Measurements from ENCODE around the gene SDHA. TPM values are rescaled to one million over a fixed set of nuclear protein-coding genes. Genes with fewer than 3 reads are reported as not detected.

The SDHA gene
- total RNA-seq, 1 experiment from 2014 or later = 163 TPM

DNA sequence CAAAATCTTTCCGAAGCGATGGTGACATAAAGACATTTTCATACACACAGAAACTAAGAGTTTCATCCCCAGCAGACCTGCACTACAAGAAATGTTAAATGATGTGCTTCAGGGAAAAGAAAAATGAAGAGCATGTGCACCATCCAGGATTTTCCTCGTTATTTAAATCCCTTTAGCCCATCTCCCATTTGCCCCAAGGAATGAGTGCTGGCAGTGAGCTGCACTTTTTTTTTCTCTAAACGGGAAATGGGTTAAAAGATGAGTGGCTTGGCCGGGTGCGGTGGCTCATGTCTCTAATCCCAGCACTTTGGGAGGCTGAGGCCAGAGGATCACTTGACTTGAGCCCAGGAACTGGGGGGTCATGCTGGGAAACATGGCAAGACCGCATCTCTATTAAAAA lies 33.6 kb upstream of the SDHA start:
- no peaks in the 10 kb centered on the region for H4K20me1 ChIP-seq (ENCODE audit: low read length)
- intact Hi-C loops (cut with micrococcal nuclease) = no loop called here
- ATAC-seq = no peak
- no peak overlapping the region for H2AFZ ChIP-seq (ENCODE audit: low read length)
- BruUV-seq (replicated peaks) = no TSS peak
- ChIA-PET CTCF (no interaction called here), POLR2A (ENCODE audit: unreplicated experiment) (no interaction called here)
- H3K9me3 ChIP-seq (ENCODE audit: low read length) = no peaks in the 10 kb centered on the region
- no peaks in the 10 kb centered on the region for H3K79me2 ChIP-seq (ENCODE audit: low read length)
- H3F3A ChIP-seq (ENCODE audit: low read length, unreplicated experiment) = no peaks in the 10 kb centered on the region
- H3K27ac ChIP-seq (ENCODE audit: low read length) = no peak overlapping the region
- H3K36me3 ChIP-seq (ENCODE audit: low read depth, low read length) = no peaks in the 10 kb centered on the region
- no peak overlapping the region for H3K9ac ChIP-seq (ENCODE audit: low read length)
- peak; percentile 25 for DNase-seq
- peaks cover 11% of the 10 kb centered on the region for H3K4me1 ChIP-seq (ENCODE audit: insufficient read depth, low read length)
- no peaks in the 10 kb centered on the region for H3K9me2 ChIP-seq (replicated peaks; ENCODE audit: low read length)
- no peak overlapping the region for H3K4me3 ChIP-seq (ENCODE audit: low read length)
- TF ChIP-seq, protein P1, sequence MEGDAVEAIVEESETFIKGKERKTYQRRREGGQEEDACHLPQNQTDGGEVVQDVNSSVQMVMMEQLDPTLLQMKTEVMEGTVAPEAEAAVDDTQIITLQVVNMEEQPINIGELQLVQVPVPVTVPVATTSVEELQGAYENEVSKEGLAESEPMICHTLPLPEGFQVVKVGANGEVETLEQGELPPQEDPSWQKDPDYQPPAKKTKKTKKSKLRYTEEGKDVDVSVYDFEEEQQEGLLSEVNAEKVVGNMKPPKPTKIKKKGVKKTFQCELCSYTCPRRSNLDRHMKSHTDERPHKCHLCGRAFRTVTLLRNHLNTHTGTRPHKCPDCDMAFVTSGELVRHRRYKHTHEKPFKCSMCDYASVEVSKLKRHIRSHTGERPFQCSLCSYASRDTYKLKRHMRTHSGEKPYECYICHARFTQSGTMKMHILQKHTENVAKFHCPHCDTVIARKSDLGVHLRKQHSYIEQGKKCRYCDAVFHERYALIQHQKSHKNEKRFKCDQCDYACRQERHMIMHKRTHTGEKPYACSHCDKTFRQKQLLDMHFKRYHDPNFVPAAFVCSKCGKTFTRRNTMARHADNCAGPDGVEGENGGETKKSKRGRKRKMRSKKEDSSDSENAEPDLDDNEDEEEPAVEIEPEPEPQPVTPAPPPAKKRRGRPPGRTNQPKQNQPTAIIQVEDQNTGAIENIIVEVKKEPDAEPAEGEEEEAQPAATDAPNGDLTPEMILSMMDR (conservative IDR thresholded peaks at IDR 0.05; ENCODE audit: low read depth, low read length) = no peak
- TF ChIP-seq EZH2 (IDR thresholded peaks at IDR 0.05; ENCODE audit: low read length, unreplicated experiment) = no peak
- no peak for TF ChIP-seq EZH2phosphoT487 (IDR thresholded peaks at IDR 0.05; ENCODE audit: borderline replicate concordance, low read length)
- H3K27me3 ChIP-seq (ENCODE audit: low read length) = no peaks in the 10 kb centered on the region
- H3K4me2 ChIP-seq (ENCODE audit: low read length) = no peak overlapping the region

- Histone ChIP-seq H3K4me1 (ENCODE audit: insufficient read depth, low read length) (peaks cover 11% of the 10 kb centered on the region), H3K4me3 (ENCODE audit: low read length) (no peak overlapping the region), H3K36me3 (ENCODE audit: low read depth, low read length) (no peaks in the 10 kb centered on the region), H4K20me1 (ENCODE audit: low read length) (no peaks in the 10 kb centered on the region), H2AFZ (ENCODE audit: low read length) (no peak overlapping the region), H3K9ac (ENCODE audit: low read length) (no peak overlapping the region), H3K9me2 (replicated peaks; ENCODE audit: low read length) (no peaks in the 10 kb centered on the region), H3K4me2 (ENCODE audit: low read length) (no peak overlapping the region), H3K27me3 (ENCODE audit: low read length) (no peaks in the 10 kb centered on the region), H3K27ac (ENCODE audit: low read length) (no peak overlapping the region), H3K9me3 (ENCODE audit: low read length) (no peaks in the 10 kb centered on the region), H3F3A (ENCODE audit: low read length, unreplicated experiment) (no peaks in the 10 kb centered on the region), H3K79me2 (ENCODE audit: low read length) (no peaks in the 10 kb centered on the region)
- CTCF ChIA-PET = no interaction called here
- no TSS peak for BruUV-seq (replicated peaks)
- TF ChIP-seq EZH2phosphoT487 (IDR thresholded peaks at IDR 0.05; ENCODE audit: borderline replicate concordance, low read length) = no peak
- TF ChIP-seq EZH2 (IDR thresholded peaks at IDR 0.05; ENCODE audit: low read length, unreplicated experiment) = no peak
- TF ChIP-seq, protein P1 (conservative IDR thresholded peaks at IDR 0.05; ENCODE audit: low read depth, low read length) = no peak
- ATAC-seq (no peak), DNase-seq (no peak)
- intact Hi-C loops (cut with micrococcal nuclease) = no loop called here
- POLR2A ChIA-PET (ENCODE audit: unreplicated experiment) = no interaction called here
These were observed 32.7 kb upstream of the SDHA start for GRCh38 chr5:185095-186070.
